KMS-11 (cell line): ENCODE measurements around the gene FADS6.

Source experiments
- H2AFZ ChIP-seq: fragments of 200-600 bp; sonication (generic); 2 replicates; pipeline ENCODE4 v1.6.1; 2016; ENCODE audit warnings: antibody characterized with exemption, mixed run types, low read depth
- H3K27ac ChIP-seq: fragments of 200-600 bp; sonication (generic); 2 replicates; pipeline ENCODE4 v1.6.1; 2016; ENCODE audit warnings: mild to moderate bottlenecking, mixed run types
- H3K27me3 ChIP-seq: fragments of 200-600 bp; sonication (generic); 2 replicates; pipeline ENCODE4 v1.6.1; 2017; ENCODE audit warnings: mild to moderate bottlenecking, low read depth, mixed run types, moderate library complexity; ENCODE audit not compliant: insufficient read depth
- H3K36me3 ChIP-seq: fragments of 200-600 bp; sonication (generic); 2 replicates; pipeline ENCODE4 v1.6.1; 2017; ENCODE audit warnings: mild to moderate bottlenecking, mixed run types; ENCODE audit not compliant: insufficient read depth
- H3K4me1 ChIP-seq: fragments of 200-600 bp; sonication (generic); 2 replicates; pipeline ENCODE4 v1.6.1; 2016; ENCODE audit warnings: mild to moderate bottlenecking, low read depth, mixed run types; ENCODE audit not compliant: poor library complexity, severe bottlenecking
- H3K4me2 ChIP-seq: fragments of 200-600 bp; sonication (generic); 2 replicates; pipeline ENCODE4 v1.7.0; 2016; ENCODE audit warnings: mild to moderate bottlenecking, mixed run types
- H3K4me3 ChIP-seq: fragments of 200-600 bp; sonication (generic); IDR thresholded peaks from 2 replicates; pipeline ENCODE4 v1.6.1; 2017; ENCODE audit warnings: low read depth, low read length, mixed read lengths; ENCODE audit not compliant: insufficient read depth
- H3K79me2 ChIP-seq: fragments of 200-600 bp; sonication (generic); 2 replicates; pipeline ENCODE4 v1.6.1; 2016; ENCODE audit warnings: low read depth, mixed run types; ENCODE audit not compliant: insufficient read depth
- H3K9ac ChIP-seq: fragments of 200-600 bp; sonication (generic); 2 replicates; pipeline ENCODE4 v1.6.1; 2016; ENCODE audit warnings: mild to moderate bottlenecking, mixed run types
- H4K20me1 ChIP-seq: fragments of 200-600 bp; sonication (generic); 2 replicates; pipeline ENCODE4 v1.6.1; 2016; ENCODE audit warnings: mild to moderate bottlenecking, mixed run types; ENCODE audit not compliant: insufficient read depth
- CTCF ChIP-seq: fragments of 200-600 bp; sonication (generic); conservative IDR thresholded peaks from 2 replicates; pipeline ENCODE4 v1.6.1; 2017; ENCODE audit warnings: low read depth, mild to moderate bottlenecking, antibody characterized with exemption, low read length, moderate library complexity, mixed read lengths

Gene FADS6

GRCh38 chr17:74862919-74863318 lies 30.5 kb downstream of the FADS6 start:
- no peak overlapping the region for H3K4me2 ChIP-seq
- H2AFZ ChIP-seq: no peak overlapping the region
- no peak for TF ChIP-seq CTCF
- no peaks in the 10 kb centered on the region for H3K79me2 ChIP-seq
- no peaks in the 10 kb centered on the region for H3K36me3 ChIP-seq
- H3K9ac ChIP-seq: no peak overlapping the region
- no peak overlapping the region for H3K4me3 ChIP-seq
- H4K20me1 ChIP-seq: no peaks in the 10 kb centered on the region
- no peak overlapping the region for H3K27ac ChIP-seq
- H3K4me1 ChIP-seq: peaks cover 13% of the 10 kb centered on the region
- peaks cover 37% of the 10 kb centered on the region for H3K27me3 ChIP-seq

- Histone ChIP-seq H3K27ac (no peak overlapping the region), H3K27me3 (peaks cover 41% of the 10 kb centered on the region), H4K20me1 (no peaks in the 10 kb centered on the region), H2AFZ (no peak overlapping the region), H3K9ac (no peak overlapping the region), H3K4me3 (no peak overlapping the region), H3K36me3 (no peaks in the 10 kb centered on the region), H3K4me1 (peaks cover 13% of the 10 kb centered on the region), H3K79me2 (no peaks in the 10 kb centered on the region), H3K4me2 (peak overlapping the region; percentile 54)
- TF ChIP-seq CTCF: peak; percentile 89
Measured at GRCh38 chr17:74862108-74862901, 31.1 kb downstream of the FADS6 start.

GRCh38 chr17:74861662-74862107 lies 31.7 kb downstream of the FADS6 start:
- no peak overlapping the region for H3K4me3 ChIP-seq
- no peak overlapping the region for H3K27ac ChIP-seq
- no peak for TF ChIP-seq CTCF
- H4K20me1 ChIP-seq: no peaks in the 10 kb centered on the region
- no peak overlapping the region for H2AFZ ChIP-seq
- peaks cover 13% of the 10 kb centered on the region for H3K4me1 ChIP-seq
- H3K79me2 ChIP-seq: no peaks in the 10 kb centered on the region
- H3K27me3 ChIP-seq: peaks cover 45% of the 10 kb centered on the region
- no peak overlapping the region for H3K9ac ChIP-seq
- H3K36me3 ChIP-seq: no peaks in the 10 kb centered on the region
- peak overlapping the region; percentile 54 for H3K4me2 ChIP-seq

GRCh38 chr17:74860872-74861661 lies 32.4 kb downstream of the FADS6 start:
- no peak overlapping the region for H3K4me3 ChIP-seq
- no peaks in the 10 kb centered on the region for H4K20me1 ChIP-seq
- H3K4me2 ChIP-seq: no peak overlapping the region
- no peaks in the 10 kb centered on the region for H3K36me3 ChIP-seq
- no peak overlapping the region for H2AFZ ChIP-seq
- H3K9ac ChIP-seq: no peak overlapping the region
- peaks cover 12% of the 10 kb centered on the region for H3K4me1 ChIP-seq
- TF ChIP-seq CTCF: no peak
- no peak overlapping the region for H3K27ac ChIP-seq
- no peaks in the 10 kb centered on the region for H3K79me2 ChIP-seq
- peaks cover 48% of the 10 kb centered on the region for H3K27me3 ChIP-seq
